IPS DF 19.7 (cell line): ENCODE results near the gene PRDM16.

Experiments used
- DNase-seq: peaks from one replicate; pipeline ENCODE4 v3.0.0-alpha.2; 2013; ENCODE audit warnings: low read depth, low spot score

PRDM16 gene

GRCh38 chr1:3459051-3459908 lies 390.3 kb downstream of the PRDM16 start:
- DNase-seq = no peak

GRCh38 chr1:3459940-3460671 lies 391.1 kb downstream of the PRDM16 start:
- DNase-seq = no peak

GRCh38 chr1:3460672-3461131 lies 391.7 kb downstream of the PRDM16 start:
- no peak for DNase-seq

GRCh38 chr1:3461238-3461933 lies 392.4 kb downstream of the PRDM16 start:
- DNase-seq = no peak

- DNase-seq = no peak
Measured at GRCh38 chr1:3461934-3462275, 392.9 kb downstream of the PRDM16 start.

GRCh38 chr1:3462356-3463012 lies 393.5 kb downstream of the PRDM16 start:
- DNase-seq = no peak

GRCh38 chr1:3463013-3463385 lies 394.0 kb downstream of the PRDM16 start:
- no peak for DNase-seq

- no peak for DNase-seq
Measured at GRCh38 chr1:3463408-3463863, 394.4 kb downstream of the PRDM16 start.

GRCh38 chr1:3463891-3464648 lies 395.1 kb downstream of the PRDM16 start:
- no peak for DNase-seq

GRCh38 chr1:3464649-3465025 lies 395.6 kb downstream of the PRDM16 start:
- no peak for DNase-seq

- DNase-seq = no peak
Measured at GRCh38 chr1:3465091-3465934, 396.3 kb downstream of the PRDM16 start.

- no peak for DNase-seq
Measured at GRCh38 chr1:3465935-3466321, 396.9 kb downstream of the PRDM16 start.

GRCh38 chr1:3466366-3467075 lies 397.5 kb downstream of the PRDM16 start:
- DNase-seq = no peak

GRCh38 chr1:3467096-3468036 lies 398.4 kb downstream of the PRDM16 start:
- no peak for DNase-seq

- no peak for DNase-seq
Measured at GRCh38 chr1:3468236-3469103, 399.5 kb downstream of the PRDM16 start.

GRCh38 chr1:3469104-3469848 lies 400.3 kb downstream of the PRDM16 start:
- no peak for DNase-seq
